PFSK-1 (cell line): ENCODE measurements around the gene HSPA12A.

Experiments
- FOXP2 ChIP-seq: optimal IDR thresholded peaks from 2 replicates; pipeline ENCODE3; 2011; ENCODE audit warnings: borderline replicate concordance, control low read depth, inconsistent platforms; ENCODE audit not compliant: insufficient read depth; ENCODE audit errors: extremely low read length, extremely low read depth
- POLR2AphosphoS5 ChIP-seq: IDR thresholded peaks from 2 replicates; pipeline ENCODE4 v1.6.1; 2012; ENCODE audit warnings: low read depth, mild to moderate bottlenecking, control low read depth, low read length, moderate library complexity
- SIN3A ChIP-seq: IDR thresholded peaks from 2 replicates; pipeline ENCODE4 v1.6.1; 2012; ENCODE audit warnings: mild to moderate bottlenecking, low read length, moderate library complexity, borderline replicate concordance; ENCODE audit not compliant: insufficient read depth
- TAF1 ChIP-seq: IDR thresholded peaks from 2 replicates; pipeline ENCODE4 v1.6.1; 2012; ENCODE audit warnings: low read length, control low read depth, borderline replicate concordance; ENCODE audit not compliant: insufficient read depth
- TF ChIP-seq, protein P1 (sequence below), 2 experiments: IDR thresholded peaks; 2 replicates each; pipeline versions ENCODE4 v1.6.1 to v1.8.0; 2011 to 2012; ENCODE audit warnings: low read depth in 2 of 2, low read length in 2 of 2, control low read depth in 1 of 2, inconsistent platforms in 1 of 2, mild to moderate bottlenecking in 1 of 2, moderate library complexity in 1 of 2; ENCODE audit not compliant: insufficient read depth in 1 of 2

DNA sequence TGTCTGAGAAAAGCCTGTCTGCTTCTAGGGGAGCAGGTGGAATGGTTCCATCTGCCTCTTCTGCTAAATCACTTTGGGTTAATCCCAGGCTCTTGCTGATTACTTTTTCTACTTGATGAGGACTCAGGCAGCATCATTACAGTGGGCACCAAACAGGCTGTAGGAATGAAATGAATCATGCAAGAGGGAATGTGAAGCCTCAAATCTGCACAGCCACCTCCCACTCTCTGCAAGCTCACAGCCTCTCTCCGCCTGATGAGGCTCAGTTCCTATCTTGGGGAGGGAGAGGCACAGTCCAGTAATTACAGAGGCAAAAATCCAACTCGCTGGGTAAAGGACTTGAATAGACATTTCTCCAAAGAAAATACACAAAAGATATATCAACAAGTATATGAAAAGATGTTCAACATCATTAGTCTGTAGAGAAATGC, 34.0 kb downstream of the HSPA12A start:
- no peak for TF ChIP-seq TAF1
- no peak for TF ChIP-seq POLR2AphosphoS5
- TF ChIP-seq, protein P1, sequence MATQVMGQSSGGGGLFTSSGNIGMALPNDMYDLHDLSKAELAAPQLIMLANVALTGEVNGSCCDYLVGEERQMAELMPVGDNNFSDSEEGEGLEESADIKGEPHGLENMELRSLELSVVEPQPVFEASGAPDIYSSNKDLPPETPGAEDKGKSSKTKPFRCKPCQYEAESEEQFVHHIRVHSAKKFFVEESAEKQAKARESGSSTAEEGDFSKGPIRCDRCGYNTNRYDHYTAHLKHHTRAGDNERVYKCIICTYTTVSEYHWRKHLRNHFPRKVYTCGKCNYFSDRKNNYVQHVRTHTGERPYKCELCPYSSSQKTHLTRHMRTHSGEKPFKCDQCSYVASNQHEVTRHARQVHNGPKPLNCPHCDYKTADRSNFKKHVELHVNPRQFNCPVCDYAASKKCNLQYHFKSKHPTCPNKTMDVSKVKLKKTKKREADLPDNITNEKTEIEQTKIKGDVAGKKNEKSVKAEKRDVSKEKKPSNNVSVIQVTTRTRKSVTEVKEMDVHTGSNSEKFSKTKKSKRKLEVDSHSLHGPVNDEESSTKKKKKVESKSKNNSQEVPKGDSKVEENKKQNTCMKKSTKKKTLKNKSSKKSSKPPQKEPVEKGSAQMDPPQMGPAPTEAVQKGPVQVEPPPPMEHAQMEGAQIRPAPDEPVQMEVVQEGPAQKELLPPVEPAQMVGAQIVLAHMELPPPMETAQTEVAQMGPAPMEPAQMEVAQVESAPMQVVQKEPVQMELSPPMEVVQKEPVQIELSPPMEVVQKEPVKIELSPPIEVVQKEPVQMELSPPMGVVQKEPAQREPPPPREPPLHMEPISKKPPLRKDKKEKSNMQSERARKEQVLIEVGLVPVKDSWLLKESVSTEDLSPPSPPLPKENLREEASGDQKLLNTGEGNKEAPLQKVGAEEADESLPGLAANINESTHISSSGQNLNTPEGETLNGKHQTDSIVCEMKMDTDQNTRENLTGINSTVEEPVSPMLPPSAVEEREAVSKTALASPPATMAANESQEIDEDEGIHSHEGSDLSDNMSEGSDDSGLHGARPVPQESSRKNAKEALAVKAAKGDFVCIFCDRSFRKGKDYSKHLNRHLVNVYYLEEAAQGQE (IDR thresholded peaks at IDR 0.05; ENCODE audit: insufficient read depth in 1 of 2, low read depth in 2 of 2, low read length in 2 of 2) = no peak
- no peak for TF ChIP-seq SIN3A
- no peak for TF ChIP-seq FOXP2
